GM21717 (cell line): ENCODE results near the gene MTA3.

Experiments
- ATAC-seq: cut with Tn5 transposase; IDR thresholded peaks from one replicate; pipeline ENCODE4 v1.9.1; 2021; ENCODE audit warnings: mild to moderate bottlenecking, moderate library complexity; ENCODE audit not compliant: unreplicated experiment

MTA3 gene

GRCh38 chr2:42757981-42758740 is 189.7 kb downstream of the MTA3 start:
- ATAC-seq: no peak

- no peak for ATAC-seq
These were observed 190.3 kb downstream of the MTA3 start for GRCh38 chr2:42758751-42759150.

- ATAC-seq: no peak
These were observed 193.1 kb downstream of the MTA3 start for GRCh38 chr2:42761554-42761953.

GRCh38 chr2:42762155-42762554 is 193.7 kb downstream of the MTA3 start:
- no peak for ATAC-seq

GRCh38 chr2:42762823-42763804 is 194.7 kb downstream of the MTA3 start:
- no peak for ATAC-seq

GRCh38 chr2:42764096-42764495 is 195.7 kb downstream of the MTA3 start, which contains the start of gene OXER1:
TSS of gene OXER1 (minus strand) at chr2:42764135. CDS start at chr2:42764062, 73 bp downstream.
- ATAC-seq: no peak

GRCh38 chr2:42764901-42765300 is 196.5 kb downstream of the MTA3 start:
- ATAC-seq: no peak

- ATAC-seq: no peak
These were observed 197.3 kb downstream of the MTA3 start for GRCh38 chr2:42765686-42766085.

- no peak for ATAC-seq
These were observed 198.9 kb downstream of the MTA3 start for GRCh38 chr2:42767080-42767898.

- no peak for ATAC-seq
These were observed 199.7 kb downstream of the MTA3 start for GRCh38 chr2:42767899-42768705.

GRCh38 chr2:42768706-42769256 is 200.3 kb downstream of the MTA3 start:
- no peak for ATAC-seq

- no peak for ATAC-seq
These were observed 201.3 kb downstream of the MTA3 start for GRCh38 chr2:42769583-42770287.

- no peak for ATAC-seq
These were observed 202.1 kb downstream of the MTA3 start for GRCh38 chr2:42770288-42771131.

GRCh38 chr2:42771546-42772153 is 203.2 kb downstream of the MTA3 start:
- no peak for ATAC-seq

GRCh38 chr2:42775186-42775585 is 206.8 kb downstream of the MTA3 start:
- no peak for ATAC-seq

- no peak for ATAC-seq
These were observed 207.4 kb downstream of the MTA3 start for GRCh38 chr2:42775810-42776209.

- no peak for ATAC-seq
These were observed 209.7 kb downstream of the MTA3 start for GRCh38 chr2:42777883-42778805.
